Measurements from ENCODE around the gene HGFAC. TPM values are rescaled to one million over a fixed set of nuclear protein-coding genes. Genes with fewer than 3 reads are reported as not detected.

HGFAC gene
- total RNA-seq, 1 donor from 2014 or later: not detected

DNA sequence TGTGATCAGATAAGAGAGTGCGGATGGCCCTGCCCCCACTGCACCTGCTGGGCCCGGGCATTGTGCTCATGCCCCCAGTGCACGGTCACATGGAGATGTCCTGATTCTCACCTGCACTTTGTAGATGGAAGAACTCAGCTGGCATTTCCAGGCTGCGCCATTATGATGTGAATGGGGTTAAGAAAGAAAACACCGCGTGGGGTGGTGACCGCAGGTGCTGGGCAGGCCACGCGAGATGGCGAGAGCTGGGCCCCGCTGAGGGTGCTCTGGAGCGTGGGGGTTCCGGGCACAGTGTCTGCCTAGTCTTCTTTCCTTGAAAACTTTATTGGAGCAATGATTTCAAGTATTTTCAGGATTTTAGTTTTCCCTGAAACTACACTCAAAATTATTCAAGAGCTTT lies 17.8 kb upstream of the HGFAC start:
- no peaks in the 10 kb centered on the region for H3K9me3 ChIP-seq
- intact Hi-C loops (cut with DNase I): no loop called here
- TF ChIP-seq POLR2AphosphoS5 (IDR thresholded peaks at IDR 0.05; ENCODE audit: insufficient read depth in 1 of 2, low read depth in 1 of 2) (no peak), POLR2A (IDR thresholded peaks at IDR 0.05) (no peak)
- TF ChIP-seq, protein P1, sequence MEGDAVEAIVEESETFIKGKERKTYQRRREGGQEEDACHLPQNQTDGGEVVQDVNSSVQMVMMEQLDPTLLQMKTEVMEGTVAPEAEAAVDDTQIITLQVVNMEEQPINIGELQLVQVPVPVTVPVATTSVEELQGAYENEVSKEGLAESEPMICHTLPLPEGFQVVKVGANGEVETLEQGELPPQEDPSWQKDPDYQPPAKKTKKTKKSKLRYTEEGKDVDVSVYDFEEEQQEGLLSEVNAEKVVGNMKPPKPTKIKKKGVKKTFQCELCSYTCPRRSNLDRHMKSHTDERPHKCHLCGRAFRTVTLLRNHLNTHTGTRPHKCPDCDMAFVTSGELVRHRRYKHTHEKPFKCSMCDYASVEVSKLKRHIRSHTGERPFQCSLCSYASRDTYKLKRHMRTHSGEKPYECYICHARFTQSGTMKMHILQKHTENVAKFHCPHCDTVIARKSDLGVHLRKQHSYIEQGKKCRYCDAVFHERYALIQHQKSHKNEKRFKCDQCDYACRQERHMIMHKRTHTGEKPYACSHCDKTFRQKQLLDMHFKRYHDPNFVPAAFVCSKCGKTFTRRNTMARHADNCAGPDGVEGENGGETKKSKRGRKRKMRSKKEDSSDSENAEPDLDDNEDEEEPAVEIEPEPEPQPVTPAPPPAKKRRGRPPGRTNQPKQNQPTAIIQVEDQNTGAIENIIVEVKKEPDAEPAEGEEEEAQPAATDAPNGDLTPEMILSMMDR (IDR thresholded peaks at IDR 0.05): no peak
- H3K4me3 ChIP-seq: no peak overlapping the region
- no peak for DNase-seq (ENCODE audit: extremely low spot score in 2 of 2)
- H3K36me3 ChIP-seq: peaks cover 0 to 52% of the 10 kb centered on the region in 2 donors
- H3K27ac ChIP-seq: no peak overlapping the region
- no peaks in the 10 kb centered on the region for H3K4me1 ChIP-seq
- H3K27me3 ChIP-seq: no peaks in the 10 kb centered on the region

DNA sequence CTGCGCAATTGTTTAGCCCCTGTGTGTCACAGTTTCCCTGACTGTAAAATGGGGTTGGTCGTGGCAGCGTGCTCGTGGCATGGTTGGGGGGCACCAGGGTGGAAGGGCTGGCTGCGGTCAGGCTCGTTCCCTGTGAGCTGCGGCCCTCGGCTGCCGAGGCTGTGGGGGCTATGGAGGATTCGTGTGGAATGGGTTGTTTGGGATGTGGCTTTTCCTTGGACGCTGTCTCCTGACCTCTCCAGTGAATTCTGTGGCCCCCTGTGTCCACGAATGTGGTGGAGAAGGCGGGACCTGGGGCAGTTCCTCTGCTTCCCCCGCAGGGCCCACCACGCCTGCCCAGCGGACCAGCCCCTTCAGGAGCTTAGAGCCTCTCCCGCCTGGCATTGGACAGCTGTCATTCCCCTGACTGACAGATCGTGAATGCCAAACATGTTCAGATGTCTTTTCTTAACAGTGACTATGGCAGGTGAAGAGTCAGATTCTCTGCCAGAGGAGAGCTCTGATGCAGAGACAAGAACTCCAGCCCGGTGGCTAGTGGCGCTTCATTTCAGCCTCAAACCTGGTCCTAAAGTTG lies 17.2 kb upstream of the HGFAC start:
- intact Hi-C loops (cut with DNase I): no loop called here
- Histone ChIP-seq H3K4me1 (no peaks in the 10 kb centered on the region), H3K9me3 (no peaks in the 10 kb centered on the region), H3K27me3 (no peaks in the 10 kb centered on the region), H3K4me3 (no peak overlapping the region), H3K36me3 (peaks cover 0 to 58% of the 10 kb centered on the region in 2 donors), H3K27ac (no peak overlapping the region)
- no peak for DNase-seq (ENCODE audit: extremely low spot score in 2 of 2)
- TF ChIP-seq, protein P1 (IDR thresholded peaks at IDR 0.05): no peak
- TF ChIP-seq POLR2AphosphoS5 (IDR thresholded peaks at IDR 0.05; ENCODE audit: insufficient read depth in 1 of 2, low read depth in 1 of 2) (no peak), POLR2A (IDR thresholded peaks at IDR 0.05) (no peak)

GRCh38 chr4:3426465-3427133 lies 15.2 kb upstream of the HGFAC start:
- DNase-seq (ENCODE audit: extremely low spot score in 2 of 2): no peak
- H3K36me3 ChIP-seq: peaks cover 0 to 72% of the 10 kb centered on the region in 2 donors
- no peak for TF ChIP-seq POLR2AphosphoS5 (IDR thresholded peaks at IDR 0.05; ENCODE audit: insufficient read depth in 1 of 2, low read depth in 1 of 2)
- TF ChIP-seq, protein P1 (IDR thresholded peaks at IDR 0.05): no peak
- no peak for TF ChIP-seq POLR2A (IDR thresholded peaks at IDR 0.05)
- no peak overlapping the region for H3K4me3 ChIP-seq
- no peaks in the 10 kb centered on the region for H3K4me1 ChIP-seq
- intact Hi-C loops (cut with DNase I): no loop called here
- H3K9me3 ChIP-seq: no peaks in the 10 kb centered on the region
- H3K27me3 ChIP-seq: no peaks in the 10 kb centered on the region
- no peak overlapping the region for H3K27ac ChIP-seq

DNA sequence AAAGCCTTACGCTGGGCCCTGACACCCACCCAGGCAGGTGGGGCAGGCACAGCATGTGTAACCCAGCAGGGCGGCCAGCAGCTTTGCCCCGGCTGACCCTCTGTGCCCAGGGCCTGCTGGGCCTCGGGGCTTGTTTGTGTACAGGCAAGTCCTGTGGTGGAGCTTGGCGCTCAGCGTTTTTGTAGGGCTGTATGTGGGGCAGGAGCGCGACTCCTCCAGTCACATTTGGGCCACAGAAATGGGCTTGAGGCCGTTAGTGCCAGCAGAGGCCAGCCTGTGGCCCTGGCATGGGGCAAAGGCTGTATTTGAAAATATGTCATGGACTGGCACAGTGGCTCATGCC lies 14.7 kb upstream of the HGFAC start:
- TF ChIP-seq POLR2AphosphoS5 (IDR thresholded peaks at IDR 0.05; ENCODE audit: insufficient read depth in 1 of 2, low read depth in 1 of 2) (no peak), POLR2A (IDR thresholded peaks at IDR 0.05) (no peak)
- TF ChIP-seq, protein P1 (IDR thresholded peaks at IDR 0.05): no peak
- no peak overlapping the region for H3K4me3 ChIP-seq
- intact Hi-C loops (cut with DNase I): no loop called here
- no peaks in the 10 kb centered on the region for H3K4me1 ChIP-seq
- no peaks in the 10 kb centered on the region for H3K9me3 ChIP-seq
- H3K27ac ChIP-seq: no peak overlapping the region
- H3K27me3 ChIP-seq: no peaks in the 10 kb centered on the region
- H3K36me3 ChIP-seq: peaks cover 0 to 67% of the 10 kb centered on the region in 2 donors
- no peak for DNase-seq (ENCODE audit: extremely low spot score in 2 of 2)
